Stomach (tissue), 9 donors: ENCODE data around the gene CCL3. TPM values are rescaled to one million over a fixed set of nuclear protein-coding genes. Genes with fewer than 3 reads are reported as not detected.
"Not testable (repeated sequence)": the region's sequence is repeated elsewhere in the genome, so short reads cannot be mapped to it uniquely, and the experiment has no call there.

Source experiments
- DNase-seq, 2 donors: peaks; one replicate each; pipeline versions ENCODE4 v3.0.0 to v3.0.0-alpha.2; 2013 to 2019
- H3K27ac ChIP-seq, 5 donors: fragments of 200-600 bp in 4 of 5; sonication (generic) in 4 of 5; one replicate each; pipeline ENCODE4 v1.5.1; 2013 to 2019; ENCODE audit warnings: mild to moderate bottlenecking in 1 of 5, moderate library complexity in 1 of 5
- H3K27me3 ChIP-seq, 3 donors: fragments of 200-600 bp; sonication (generic); one replicate each; pipeline ENCODE4 v1.5.1; 2017 to 2019; ENCODE audit warnings: mixed run types in 1 of 3
- H3K36me3 ChIP-seq, 4 donors: fragments of 200-600 bp; sonication (generic); 1 replicate in 3 of 4; 2 replicates in 1 of 4; pipeline ENCODE4 v1.5.1; 2016 to 2019
- H3K4me1 ChIP-seq, 4 donors: fragments of 200-600 bp; sonication (generic); one replicate each; pipeline ENCODE4 v1.5.1; 2016 to 2019
- H3K4me3 ChIP-seq, 4 donors: fragments of 200-600 bp; sonication (generic) in 3 of 4; one replicate each; pipeline ENCODE4 v1.5.1; 2016 to 2019; ENCODE audit warnings: mild to moderate bottlenecking in 1 of 4
- H3K9me3 ChIP-seq, 4 donors: fragments of 200-600 bp; sonication (generic); one replicate each; pipeline ENCODE4 v1.5.1; 2016 to 2019
- EP300 ChIP-seq: sonication (generic); formaldehyde crosslinking; IDR thresholded peaks from one replicate; pipeline ENCODE4 v1.6.1; 2017; ENCODE audit warnings: antibody characterized with exemption
- POLR2A ChIP-seq, 4 donors: fragments of 450-650 bp; IDR thresholded peaks; one replicate each; pipeline ENCODE4 v1.6.1; 2016; ENCODE audit warnings: antibody characterized with exemption in 4 of 4, control low read depth in 2 of 4, mild to moderate bottlenecking in 1 of 4, moderate library complexity in 1 of 4
- POLR2AphosphoS5 ChIP-seq, 3 donors: sonication (generic); formaldehyde crosslinking; IDR thresholded peaks; one replicate each; pipeline ENCODE4 v1.6.1; 2016; ENCODE audit warnings: antibody characterized with exemption in 3 of 3
- WGBS, 5 donors: extraction: QIAGEN DNeasy Blood & Tissue Kit in 3 of 5; methylation state at CpG; one replicate each; pipeline versions ENCODE4 v1.1.5 to v1.1.7; 2013 to 2018; 5-methylcytosine and 5-hydroxymethylcytosine counted together
- intact Hi-C: fragments of 100-400 bp; cut with DNase I; formaldehyde crosslinking; loops from one replicate; pipeline ENCODE4 v1.15.1; 2023; ENCODE audit warnings: low total_unique reads
- polyA plus RNA-seq, 3 donors: library from polyadenylated mRNA; stranded (reverse); fragments of 200-250 nt; gene quantifications; one replicate each; pipeline ENCODE4 v1.2.3, GENCODE V29; 2013
- total RNA-seq, 5 donors: library from RNA; depleted of rRNA; stranded (reverse); fragments of >200 nt; gene quantifications; one replicate each; pipeline versions ENCODE4 v1.1.0 to v1.2.3, GENCODE V29; 2014 to 2016
- TF ChIP-seq, protein P1 (sequence below), 7 experiments: fragments of 450-650 bp in 4 of 7; fragments of 200-600 bp in 3 of 7; sonication (generic) in 3 of 7; IDR thresholded peaks; one replicate each; pipeline ENCODE4 v1.5.1; 2016 to 2019; ENCODE audit warnings: antibody characterized with exemption in 7 of 7, control low read depth in 2 of 7, mild to moderate bottlenecking in 1 of 7
- donor health status: healthy with polysubstance abuse.
- donor health status: Bipolar disorder and iron deficiency.
- donor health status: healthy.

CCL3 gene
- total and polyA plus RNA-seq, 8 donors, result 2.0 to 19.1 (median 2.9) TPM; not detected in 3

- Histone ChIP-seq H3K27ac (no peak overlapping the region), H3K36me3 (no peaks in the 10 kb centered on the region), H3K9me3 (no peaks in the 10 kb centered on the region), H3K27me3 (peaks cover 0 to 12% (median 0%) of the 10 kb centered on the region in 3 donors), H3K4me1 (no peaks in the 10 kb centered on the region), H3K4me3 (no peak overlapping the region)
- 79 to 84% (median 83%) methylated on average over 5 of the region's 5 CpGs for WGBS, 5 donors
- intact Hi-C loops, result no loop called here
- DNase-seq, result no peak
- TF ChIP-seq, protein P1, sequence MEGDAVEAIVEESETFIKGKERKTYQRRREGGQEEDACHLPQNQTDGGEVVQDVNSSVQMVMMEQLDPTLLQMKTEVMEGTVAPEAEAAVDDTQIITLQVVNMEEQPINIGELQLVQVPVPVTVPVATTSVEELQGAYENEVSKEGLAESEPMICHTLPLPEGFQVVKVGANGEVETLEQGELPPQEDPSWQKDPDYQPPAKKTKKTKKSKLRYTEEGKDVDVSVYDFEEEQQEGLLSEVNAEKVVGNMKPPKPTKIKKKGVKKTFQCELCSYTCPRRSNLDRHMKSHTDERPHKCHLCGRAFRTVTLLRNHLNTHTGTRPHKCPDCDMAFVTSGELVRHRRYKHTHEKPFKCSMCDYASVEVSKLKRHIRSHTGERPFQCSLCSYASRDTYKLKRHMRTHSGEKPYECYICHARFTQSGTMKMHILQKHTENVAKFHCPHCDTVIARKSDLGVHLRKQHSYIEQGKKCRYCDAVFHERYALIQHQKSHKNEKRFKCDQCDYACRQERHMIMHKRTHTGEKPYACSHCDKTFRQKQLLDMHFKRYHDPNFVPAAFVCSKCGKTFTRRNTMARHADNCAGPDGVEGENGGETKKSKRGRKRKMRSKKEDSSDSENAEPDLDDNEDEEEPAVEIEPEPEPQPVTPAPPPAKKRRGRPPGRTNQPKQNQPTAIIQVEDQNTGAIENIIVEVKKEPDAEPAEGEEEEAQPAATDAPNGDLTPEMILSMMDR (IDR thresholded peaks at IDR 0.05), result no peak
- no peak for TF ChIP-seq POLR2A (IDR thresholded peaks at IDR 0.05)
- TF ChIP-seq EP300, result no peak
- TF ChIP-seq POLR2AphosphoS5 (IDR thresholded peaks at IDR 0.05), result no peak
Measured at GRCh38 chr17:36105781-36106492, 16.0 kb upstream of the CCL3 start.

DNA sequence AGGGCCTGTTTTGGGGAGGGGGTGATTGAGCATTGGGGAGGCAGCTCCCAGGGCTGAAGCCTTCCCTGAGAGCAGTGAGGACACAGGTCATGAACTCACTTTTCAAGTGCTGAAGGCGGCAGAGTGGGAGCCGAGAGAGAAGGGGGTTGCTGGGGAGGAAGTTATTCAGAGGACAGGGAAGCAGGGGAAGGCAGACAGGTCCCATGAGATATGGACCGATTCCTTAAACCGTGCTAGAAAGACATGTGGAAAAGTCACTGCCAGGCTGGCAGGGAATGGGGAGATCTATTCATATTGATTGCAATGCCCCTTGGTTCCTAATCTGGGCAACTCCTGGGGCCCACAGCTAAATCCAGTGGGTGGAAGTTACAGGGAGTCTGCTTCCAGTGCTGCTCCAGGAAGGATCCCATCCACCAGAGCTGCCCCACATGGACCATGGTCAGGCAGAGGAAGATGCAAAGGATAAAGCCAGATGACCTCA lies 14.8 kb upstream of the CCL3 start:
- H3K36me3 ChIP-seq, result no peaks in the 10 kb centered on the region
- H3K27me3 ChIP-seq, result peaks cover 0 to 12% (median 0%) of the 10 kb centered on the region in 3 donors
- no peak for DNase-seq
- TF ChIP-seq, protein P1 (IDR thresholded peaks at IDR 0.05), result no peak
- no peak for TF ChIP-seq EP300
- TF ChIP-seq POLR2AphosphoS5 (IDR thresholded peaks at IDR 0.05), result no peak
- no peak for TF ChIP-seq POLR2A (IDR thresholded peaks at IDR 0.05)
- no peaks in the 10 kb centered on the region for H3K9me3 ChIP-seq
- intact Hi-C loops, result no loop called here
- H3K4me3 ChIP-seq, result peak overlapping the region in 2 of 4 donors; percentile 3 to 9
- 41 to 52% (median 47%) methylated on average over 4 of the region's 4 CpGs for WGBS, 5 donors
- H3K27ac ChIP-seq, result peak overlapping the region in 4 of 5 donors; percentile 4 to 35 (median 20)
- H3K4me1 ChIP-seq, result no peaks in the 10 kb centered on the region

DNA sequence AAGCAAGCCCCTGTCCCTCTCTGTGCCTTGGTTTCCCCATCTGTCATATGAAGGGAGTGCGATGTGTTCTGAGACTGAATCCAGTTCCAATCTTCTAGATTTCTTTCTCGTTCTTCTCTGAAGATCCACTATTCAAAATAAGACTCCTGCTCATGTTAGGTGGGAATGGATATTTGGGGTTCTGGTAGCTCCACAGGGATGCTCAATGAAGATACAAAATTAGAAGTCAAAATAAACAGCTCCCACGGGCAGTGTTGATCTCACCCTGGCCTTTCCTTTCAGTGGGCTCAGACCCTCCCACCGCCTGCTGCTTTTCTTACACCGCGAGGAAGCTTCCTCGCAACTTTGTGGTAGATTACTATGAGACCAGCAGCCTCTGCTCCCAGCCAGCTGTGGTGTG lies 14.3 kb upstream of the CCL3 start:
- WGBS, 5 donors, result 46 to 70% (median 57%) methylated on average over 2 to 7 of the region's 7 CpGs
- H3K36me3 ChIP-seq, H3K9me3 ChIP-seq, H3K4me1 ChIP-seq, intact Hi-C loops, DNase-seq: not testable (repeated sequence)
- peak overlapping the region in 1 of 4 donors; percentile 9 for H3K4me3 ChIP-seq
- H3K27me3 ChIP-seq, result peaks cover 0 to 12% (median 0%) of the 10 kb centered on the region in 3 donors
- peak overlapping the region in 1 of 5 donors; percentile 33 for H3K27ac ChIP-seq

DNA sequence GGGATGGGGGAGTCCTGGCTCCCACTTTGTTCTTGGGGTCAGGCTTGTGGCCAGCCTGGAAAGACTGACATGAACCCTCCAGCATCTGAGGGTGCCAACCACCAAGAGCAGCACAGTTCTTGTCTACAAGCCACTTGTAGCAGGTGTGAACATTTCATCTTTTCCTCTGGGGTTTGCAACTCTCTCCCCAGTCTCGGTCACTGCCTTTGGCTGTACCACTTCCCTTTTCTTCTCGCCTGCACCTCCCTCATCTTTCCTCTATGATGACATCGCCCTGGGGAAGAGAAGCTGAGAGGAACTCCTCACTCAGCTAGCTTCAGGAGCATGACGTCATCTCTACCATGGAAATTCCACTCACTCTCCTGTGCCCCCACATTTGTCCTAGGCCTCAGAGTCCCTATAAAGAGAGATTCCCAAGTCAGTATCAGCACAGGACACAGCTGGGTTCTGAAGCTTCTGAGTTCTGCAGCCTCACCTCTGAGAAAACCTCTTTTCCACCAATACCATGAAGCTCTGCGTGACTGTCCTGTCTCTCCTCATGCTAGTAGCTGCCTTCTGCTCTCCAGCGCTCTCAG lies 13.5 kb upstream of the CCL3 start, which contains the start of gene CCL4:
TSS of gene CCL4 (plus strand) at position 427 of the 575 bp plus-strand sequence. CDS start at position 506, 79 bp downstream.
- H3K36me3 ChIP-seq, H3K9me3 ChIP-seq, intact Hi-C loops, H3K4me1 ChIP-seq: not testable (repeated sequence)
- Histone ChIP-seq H3K4me3 (peak within 1 kb of the TSS in 1 of 4 donors; percentile 9), H3K27me3 (peaks cover 0 to 12% (median 0%) of the 10 kb centered on the region in 3 donors), H3K27ac (peak within 1 kb of the TSS in 2 of 5 donors; percentile 20 to 33)
- DNase-seq, result peak in 1 of 2 donors; percentile 21
- peak in 1 of 3 donors; percentile 22 for TF ChIP-seq POLR2AphosphoS5 (IDR thresholded peaks at IDR 0.05)
- 62 to 80% (median 68%) methylated on average over 6 of the region's 6 CpGs for WGBS, 5 donors

DNA sequence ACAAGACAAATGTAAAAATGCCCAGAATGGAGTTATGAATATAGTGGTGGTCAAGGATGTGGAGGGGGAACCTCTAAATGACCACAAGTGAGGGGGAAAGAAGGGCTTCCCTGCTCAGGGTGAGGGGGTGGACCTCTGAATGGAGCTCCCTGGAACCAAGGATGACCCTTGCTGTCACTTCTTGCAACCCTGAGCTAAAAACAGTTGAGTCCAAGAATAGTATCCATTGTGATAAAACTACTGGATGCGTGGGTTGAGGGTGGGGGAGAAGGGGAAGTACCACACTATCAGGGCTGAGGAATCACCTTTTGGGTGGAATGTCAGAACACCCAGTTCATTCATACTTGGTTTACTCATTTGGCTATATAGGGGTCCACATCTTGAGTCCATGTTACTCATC lies 9.1 kb upstream of the CCL3 start:
- DNase-seq, H3K27ac ChIP-seq, H3K27me3 ChIP-seq, H3K9me3 ChIP-seq, H3K36me3 ChIP-seq, H3K4me1 ChIP-seq, intact Hi-C loops, H3K4me3 ChIP-seq: not testable (repeated sequence)
- 75 to 100% (median 85%) methylated on average over 1 of the region's 1 CpG for WGBS, 5 donors

DNA sequence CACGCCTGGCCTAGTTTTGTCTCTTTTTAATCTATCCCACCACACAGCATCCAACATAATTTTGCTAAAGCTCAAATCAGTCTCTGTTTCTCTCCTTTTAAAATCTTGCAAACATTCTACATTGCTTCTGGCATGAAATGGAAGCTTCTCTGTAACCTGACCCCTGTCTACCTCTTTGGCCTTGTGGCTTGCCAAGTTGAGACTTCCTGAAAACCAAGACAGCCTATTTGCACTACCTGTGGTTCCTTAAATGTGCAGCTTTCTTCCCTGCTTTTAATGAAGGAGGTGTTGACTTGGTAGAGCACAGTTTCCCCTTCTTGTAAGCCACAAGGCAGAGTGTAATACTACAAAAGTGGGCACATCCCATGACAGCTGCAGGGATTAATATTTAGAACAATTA lies 6.0 kb upstream of the CCL3 start:
- no peak for TF ChIP-seq POLR2AphosphoS5 (IDR thresholded peaks at IDR 0.05)
- TF ChIP-seq POLR2A (IDR thresholded peaks at IDR 0.05), result no peak
- TF ChIP-seq, protein P1 (IDR thresholded peaks at IDR 0.05), result no peak
- no peak for TF ChIP-seq EP300
- no peak overlapping the region for H3K4me3 ChIP-seq
- H3K9me3 ChIP-seq, result no peaks in the 10 kb centered on the region
- WGBS, 5 donors, result 77 to 98% (median 88%) methylated on average over 1 of the region's 1 CpG
- no peaks in the 10 kb centered on the region for H3K36me3 ChIP-seq
- no peaks in the 10 kb centered on the region for H3K27me3 ChIP-seq
- no peaks in the 10 kb centered on the region for H3K4me1 ChIP-seq
- intact Hi-C loops, result no loop called here
- no peak overlapping the region for H3K27ac ChIP-seq
- no peak for DNase-seq
